ENCODE measurements around the gene SLC25A21.
"Not testable (repeated sequence)": the region's sequence is repeated elsewhere in the genome, so short reads cannot be mapped to it uniquely, and the experiment has no call there.

The SLC25A21 gene

DNA sequence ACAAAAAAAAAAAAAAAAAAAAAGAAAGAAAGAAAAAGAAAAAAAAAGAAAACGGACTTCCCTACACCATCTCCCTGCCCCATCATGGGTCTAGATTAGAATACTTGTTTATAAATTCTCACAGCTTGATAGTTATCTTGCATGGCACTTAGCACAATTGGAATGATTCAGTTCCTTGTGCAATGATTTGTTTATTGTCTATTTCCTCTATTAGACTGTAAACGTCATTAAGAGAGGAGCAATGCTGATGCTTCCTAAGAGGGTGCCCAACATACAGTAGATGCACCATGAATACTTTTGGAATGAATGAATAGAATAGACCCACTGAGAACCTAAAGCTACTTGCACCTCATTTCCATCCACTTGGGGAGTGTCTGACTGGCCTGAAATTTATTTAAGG lies 469.9 kb downstream of the SLC25A21 start:
- no peak for DNase-seq (ENCODE audit: low spot score)

GRCh38 chr14:36701132-36701531 lies 471.3 kb downstream of the SLC25A21 start:
- no peak for DNase-seq (ENCODE audit: low spot score)

DNA sequence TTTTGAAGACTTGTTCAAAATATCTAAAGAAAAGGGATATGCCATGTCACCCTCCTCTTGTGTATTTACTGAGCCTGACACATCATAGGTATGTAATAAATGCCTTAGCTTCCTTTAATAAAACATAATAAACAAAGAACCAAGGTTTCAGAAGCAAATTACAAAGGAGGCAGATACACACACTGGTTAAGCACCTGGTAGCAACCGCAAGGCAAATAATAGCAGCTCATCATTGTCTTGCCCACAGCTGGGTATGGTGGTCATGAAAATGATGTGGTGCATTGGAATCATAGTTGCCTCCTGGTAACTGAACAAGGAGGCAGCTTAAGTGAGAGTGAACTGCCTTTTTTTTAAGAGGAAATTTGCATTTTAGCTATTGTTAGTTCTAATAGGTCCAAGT lies 471.8 kb downstream of the SLC25A21 start:
- DNase-seq (ENCODE audit: low spot score), result no peak

DNA sequence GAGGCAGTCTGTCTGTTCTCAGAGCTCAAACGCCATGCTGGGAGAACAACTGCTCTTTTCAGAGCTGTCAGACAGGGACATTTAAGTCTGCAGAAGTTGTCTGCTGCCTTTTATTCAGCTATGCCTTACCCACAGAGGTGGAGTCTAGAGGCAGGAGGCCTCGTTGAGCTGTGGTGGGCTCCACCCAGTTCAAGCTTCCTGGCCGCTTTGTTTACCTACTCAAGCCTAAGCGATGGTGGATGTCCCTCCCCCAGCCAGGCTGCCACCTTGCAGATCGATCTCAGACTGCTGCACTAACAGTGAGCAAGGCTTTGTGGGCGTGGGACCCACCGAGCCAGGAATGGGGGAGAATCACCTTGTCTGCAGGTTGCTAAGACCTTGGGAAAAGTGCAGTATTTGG lies 473.0 kb downstream of the SLC25A21 start:
- not testable (repeated sequence) for DNase-seq (ENCODE audit: low spot score)

DNA sequence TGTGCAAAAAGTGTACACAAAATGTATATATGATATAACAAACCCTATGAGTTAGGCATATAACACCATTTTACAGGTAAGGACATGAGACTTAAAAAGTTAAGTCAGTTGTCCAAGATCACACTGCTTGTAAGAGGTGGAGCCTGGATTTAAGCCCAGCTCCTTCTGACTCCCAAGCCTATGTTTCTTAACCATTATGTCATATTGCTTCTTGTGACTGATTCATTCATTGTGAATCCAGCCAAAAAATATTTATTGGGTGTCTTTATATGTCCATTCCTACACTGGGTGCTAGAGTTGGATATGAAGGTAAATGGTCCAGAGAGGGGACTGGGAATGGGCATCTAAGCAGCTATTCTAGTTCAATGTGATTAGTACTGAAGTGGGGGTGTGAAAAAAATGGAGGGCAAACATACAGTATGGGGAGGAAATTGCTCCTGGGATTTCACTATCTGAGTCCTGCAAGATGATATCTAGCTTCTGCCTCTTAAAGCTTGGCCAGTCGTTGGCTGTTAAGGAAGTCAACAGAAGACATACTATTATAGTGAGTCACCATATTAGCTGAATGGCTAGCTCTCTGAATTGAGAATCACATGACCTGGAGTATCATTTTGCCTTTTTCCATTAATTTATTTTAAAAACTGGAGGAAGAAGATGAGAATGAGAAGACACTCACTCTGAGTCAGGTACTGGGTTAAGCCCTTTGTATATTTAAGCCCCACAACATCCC lies 481.9 kb downstream of the SLC25A21 start:
- DNase-seq (ENCODE audit: low spot score), result no peak

GRCh38 chr14:36684946-36685345 lies 487.5 kb downstream of the SLC25A21 start:
- no peak for DNase-seq (ENCODE audit: low spot score)

DNA sequence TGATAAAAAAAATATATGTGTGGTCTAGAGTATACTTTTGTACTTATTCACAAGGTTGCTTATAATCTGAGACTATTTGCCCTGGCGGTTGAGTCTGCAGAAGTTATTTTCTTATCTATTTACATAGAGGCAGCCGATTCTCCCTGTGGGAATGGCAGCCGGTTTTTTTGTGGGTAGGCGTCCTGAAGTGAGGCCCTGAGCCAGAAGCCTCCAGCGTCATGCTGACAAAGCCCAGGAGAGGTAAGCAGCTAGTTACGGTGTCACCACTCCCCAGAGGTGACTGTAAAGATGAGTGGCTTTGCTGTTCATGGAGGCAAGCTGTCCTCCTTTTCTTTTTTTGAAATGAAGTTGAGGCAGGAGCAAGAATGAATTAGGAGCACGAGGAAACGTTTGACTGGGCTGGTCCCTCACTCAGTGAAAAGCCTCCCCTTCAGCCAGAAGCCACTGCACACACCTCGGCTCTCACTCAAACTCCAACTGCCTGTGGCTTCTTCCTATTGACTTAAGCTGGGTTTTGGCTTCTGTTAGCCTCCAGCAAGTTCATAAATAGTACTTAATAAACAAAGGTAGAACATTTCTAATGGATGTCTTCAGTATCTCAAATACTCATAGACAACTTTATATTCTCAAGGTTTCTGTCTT lies 489.2 kb downstream of the SLC25A21 start:
- DNase-seq (ENCODE audit: low spot score), result no peak

GRCh38 chr14:36682338-36682737 lies 490.1 kb downstream of the SLC25A21 start:
- no peak for DNase-seq (ENCODE audit: low spot score)

GRCh38 chr14:36676236-36676635 lies 496.2 kb downstream of the SLC25A21 start:
- no peak for DNase-seq (ENCODE audit: low spot score)

GRCh38 chr14:36675581-36675980 lies 496.8 kb downstream of the SLC25A21 start:
- DNase-seq (ENCODE audit: low spot score), result no peak

GRCh38 chr14:36674659-36675058 lies 497.7 kb downstream of the SLC25A21 start:
- no peak for DNase-seq (ENCODE audit: low spot score)

GRCh38 chr14:36672095-36672494 lies 500.3 kb downstream of the SLC25A21 start:
- no peak for DNase-seq (ENCODE audit: low spot score)

DNA sequence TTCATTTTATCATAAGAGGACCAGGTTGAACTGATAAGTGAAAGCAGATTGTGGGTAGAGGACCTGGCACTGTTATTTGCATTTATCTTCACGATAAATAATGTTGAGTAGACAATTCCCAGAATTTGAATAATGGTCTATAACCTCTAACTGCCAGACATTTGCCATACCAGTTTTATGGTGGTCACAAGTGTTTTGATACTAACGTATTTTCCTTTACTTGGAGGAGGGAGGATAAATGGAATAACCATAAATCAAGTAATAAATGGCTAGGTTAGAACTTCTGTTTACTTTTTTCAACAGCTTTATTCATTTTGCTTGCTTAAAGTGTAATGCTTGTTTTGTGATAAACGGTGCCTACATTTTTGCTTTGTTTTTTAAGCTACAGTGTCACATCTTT lies 501.3 kb downstream of the SLC25A21 start:
- DNase-seq (ENCODE audit: low spot score), result no peak

DNA sequence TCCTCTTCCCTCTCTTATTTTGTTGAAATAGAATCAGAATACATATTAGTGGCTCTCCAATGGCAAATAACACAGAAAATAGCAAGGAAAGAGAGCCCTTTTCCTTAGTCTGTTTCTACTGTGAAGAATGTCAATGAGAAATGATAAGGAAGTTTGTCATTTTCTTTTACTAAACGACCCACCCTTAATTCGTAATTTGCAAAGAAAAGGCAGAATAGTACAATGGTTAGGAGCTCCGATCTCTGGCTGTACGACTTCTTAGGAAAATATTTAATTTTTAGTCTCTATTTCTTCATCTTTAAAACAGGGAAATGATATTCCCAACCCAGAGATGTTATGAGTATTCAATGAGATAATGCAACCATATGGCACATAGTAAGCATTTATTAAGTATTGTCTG lies 504.7 kb downstream of the SLC25A21 start:
- DNase-seq (ENCODE audit: low spot score), result no peak

DNA sequence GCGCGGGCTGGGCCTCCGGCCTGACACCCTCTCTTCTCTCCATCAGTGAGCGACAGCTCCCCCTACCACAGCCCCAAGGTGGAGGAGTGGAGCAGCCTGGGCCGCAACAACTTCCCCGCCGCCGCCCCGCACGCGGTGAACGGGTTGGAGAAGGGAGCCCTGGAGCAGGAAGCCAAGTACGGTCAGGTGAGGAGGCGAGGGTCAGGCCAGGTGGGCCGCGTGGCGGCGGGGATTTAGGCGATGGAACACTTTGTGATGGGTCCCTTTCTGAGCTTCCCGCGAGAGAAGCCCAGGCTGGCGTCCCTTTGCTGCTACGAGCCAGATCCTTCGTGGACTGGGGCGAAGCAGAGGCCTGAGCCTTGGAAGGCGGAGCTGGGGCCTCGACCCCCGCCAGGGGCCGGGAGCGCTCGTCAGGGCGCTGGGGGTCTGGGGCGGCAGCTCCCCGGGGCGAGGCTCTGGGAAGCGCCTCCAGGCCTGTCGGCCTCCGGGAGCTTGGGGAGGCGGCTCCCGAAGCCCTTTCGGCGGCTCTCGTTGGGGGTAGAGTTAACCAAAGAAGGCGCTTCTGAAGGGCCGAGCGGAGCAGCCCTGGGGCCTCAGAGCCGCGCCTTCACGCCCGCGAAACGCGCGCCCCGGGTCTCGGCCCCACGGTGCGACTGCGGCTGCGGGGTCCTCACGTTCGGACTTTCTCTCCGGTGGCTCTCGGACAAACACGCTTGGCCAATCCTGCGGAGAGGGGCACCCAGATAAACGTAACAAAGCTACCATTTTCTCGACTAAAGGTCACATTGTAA lies 505.8 kb downstream of the SLC25A21 start:
- no peak for DNase-seq (ENCODE audit: low spot score)

- DNase-seq (ENCODE audit: low spot score), result no peak
Measured at GRCh38 chr14:36665887-36666415, 506.5 kb downstream of the SLC25A21 start.

DNA sequence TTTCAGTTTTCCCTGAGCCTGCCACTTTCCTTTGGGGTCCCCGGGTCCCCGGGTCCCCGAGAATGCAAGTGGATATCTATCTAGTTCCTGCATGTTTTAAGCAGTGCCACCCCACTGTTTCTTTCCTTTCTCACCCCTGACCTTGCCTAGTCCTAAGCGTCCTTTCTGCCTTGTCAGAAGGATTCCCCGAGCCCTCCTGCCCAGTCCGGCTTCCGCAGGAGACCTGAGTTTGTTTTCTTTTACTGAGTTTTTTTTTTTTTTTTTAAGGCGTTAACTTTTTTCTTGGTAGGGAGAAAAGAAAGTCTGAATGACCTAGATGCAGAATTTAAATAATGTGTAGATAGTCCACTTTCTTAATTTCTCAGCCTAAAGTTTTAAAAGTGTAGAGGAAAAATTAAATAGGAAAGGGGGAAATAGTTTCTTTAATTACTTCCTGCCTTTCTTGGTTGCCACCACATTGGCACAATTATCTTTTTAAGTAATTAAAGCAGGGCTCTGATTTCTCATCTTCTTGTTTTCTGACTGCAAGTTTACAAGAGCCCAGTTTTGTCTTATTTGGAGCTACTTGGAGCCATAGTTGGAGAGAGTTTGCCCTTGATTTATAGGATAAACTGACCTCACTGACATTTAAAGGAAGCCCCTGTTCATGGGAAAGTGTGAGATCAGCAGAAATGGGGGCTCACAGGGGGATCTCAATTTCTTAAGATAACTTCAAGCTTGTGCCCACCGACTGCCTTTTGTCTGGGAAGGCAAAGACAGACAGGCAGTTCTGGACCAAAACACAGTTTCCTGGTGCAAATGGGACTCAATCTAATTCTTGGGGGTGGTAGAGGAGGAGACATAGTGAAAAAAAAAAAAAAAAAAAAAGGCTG lies 507.8 kb downstream of the SLC25A21 start:
- no peak for DNase-seq (ENCODE audit: low spot score)

DNA sequence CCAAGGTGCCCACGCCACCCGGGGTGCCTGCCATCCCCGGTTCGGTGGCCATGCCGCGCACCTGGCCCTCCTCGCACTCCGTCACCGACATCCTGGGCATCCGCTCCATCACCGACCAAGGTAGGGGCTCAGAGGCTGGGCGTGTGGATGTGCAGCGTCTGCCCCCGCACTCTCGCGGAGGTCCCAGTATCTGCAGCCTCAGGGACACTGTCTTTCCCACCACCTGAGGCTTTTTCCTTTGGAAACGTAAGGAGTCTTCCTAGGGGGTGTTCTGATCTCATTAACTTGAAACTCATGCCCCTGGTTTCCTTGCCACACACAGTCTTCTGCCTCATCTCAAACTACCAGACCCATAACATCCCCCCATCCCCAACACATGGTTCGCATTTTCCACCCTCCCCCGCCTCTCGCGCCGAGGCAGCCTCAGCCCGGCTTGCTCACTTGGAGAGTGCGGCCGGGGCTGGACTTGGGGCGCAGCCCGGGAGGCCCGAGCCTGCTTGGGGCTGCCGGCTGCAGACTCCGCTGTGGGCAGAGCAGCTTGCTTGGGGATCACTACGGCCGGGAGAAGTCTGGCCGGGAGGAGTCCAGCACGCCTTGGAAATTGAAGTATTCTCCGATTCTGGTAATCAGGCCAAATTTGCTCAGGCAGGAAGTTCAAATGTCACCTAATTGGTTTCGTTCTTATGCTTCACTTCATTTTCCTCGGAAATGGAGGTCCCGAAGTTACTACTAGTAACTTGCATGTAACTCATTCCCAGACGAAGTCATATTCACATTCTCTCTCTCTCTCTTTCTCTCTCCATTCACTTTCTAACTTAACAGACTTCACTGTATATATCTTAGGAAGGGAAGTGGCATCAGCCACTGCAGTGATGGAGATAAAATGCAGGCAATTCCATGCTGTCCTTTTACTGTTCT lies 508.7 kb downstream of the SLC25A21 start:
- DNase-seq (ENCODE audit: low spot score), result no peak

- DNase-seq (ENCODE audit: low spot score), result no peak
Measured at GRCh38 chr14:36662543-36663403, 509.6 kb downstream of the SLC25A21 start.

DNA sequence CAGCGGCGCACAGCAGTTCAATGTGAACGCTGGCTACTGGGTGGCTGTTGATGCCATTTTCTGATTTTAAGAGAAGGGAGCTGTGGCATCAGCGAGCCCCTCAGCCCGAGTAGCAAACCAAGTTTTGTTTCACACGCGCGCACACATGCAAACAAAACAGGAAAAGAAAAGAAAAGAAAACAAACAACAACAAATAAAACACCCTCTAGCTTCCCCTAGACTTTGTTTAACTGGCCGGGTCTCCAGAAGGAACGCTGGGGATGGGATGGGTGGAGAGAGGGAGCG lies 510.2 kb downstream of the SLC25A21 start:
- DNase-seq (ENCODE audit: low spot score), result no peak
